HepG2 (cell line): ENCODE measurements around the gene FSTL1. TPM values are rescaled to one million over a fixed set of nuclear protein-coding genes. Genes with fewer than 3 reads are reported as not detected.
A peak's percentile ranks its signal among the peaks of the same experiment; 100 is the strongest.

ENCODE experiments used
- AHDC1 ChIP-seq: sonication (generic); formaldehyde crosslinking; IDR thresholded peaks from 2 replicates; pipeline ENCODE4 v1.5.1; 2020; ENCODE audit warnings: mild to moderate bottlenecking, missing genetic modification reagents, borderline replicate concordance
- ATAD3A ChIP-seq: sonication (generic); formaldehyde crosslinking; IDR thresholded peaks from 2 replicates; pipeline ENCODE4 v1.4.0; 2020; ENCODE audit warnings: missing genetic modification reagents
- FLYWCH1 ChIP-seq: sonication (generic); formaldehyde crosslinking; IDR thresholded peaks from 2 replicates; pipeline ENCODE4 v1.8.1; 2023; ENCODE audit warnings: mild to moderate bottlenecking, missing genetic modification reagents
- HIC2 ChIP-seq: sonication (generic); formaldehyde crosslinking; IDR thresholded peaks from 2 replicates; pipeline ENCODE4 v1.9.0; 2022; ENCODE audit warnings: low read depth, missing genetic modification reagents
- IRF1 ChIP-seq: sonication (generic); formaldehyde crosslinking; IDR thresholded peaks from 2 replicates; pipeline ENCODE4 v1.4.0; 2020; ENCODE audit warnings: low read depth, mild to moderate bottlenecking, missing genetic modification reagents
- KDM4B ChIP-seq: sonication (generic); formaldehyde crosslinking; IDR thresholded peaks from 2 replicates; pipeline ENCODE4 v1.4.0; 2020; ENCODE audit warnings: missing genetic modification reagents
- NONO ChIP-seq, 2 experiments: fragments of 450-650 bp in 1 of 2; sonication (generic) in 1 of 2; formaldehyde crosslinking in 1 of 2; IDR thresholded peaks in 1 of 2; conservative IDR thresholded peaks in 1 of 2; 2 replicates each; pipeline versions ENCODE4 v1.6.1 to v1.8.0; 2017 to 2022; ENCODE audit warnings: mild to moderate bottlenecking in 1 of 2, missing genetic modification reagents in 1 of 2, moderate library complexity in 1 of 2
- RBM22 ChIP-seq: fragments of 200-400 bp; formaldehyde crosslinking; optimal IDR thresholded peaks from 2 replicates; pipeline ENCODE3; 2017; ENCODE audit warnings: mild to moderate bottlenecking, low read length, moderate library complexity
- TIGD3 ChIP-seq: sonication (generic); formaldehyde crosslinking; IDR thresholded peaks from 2 replicates; pipeline ENCODE4 v1.5.1; 2020; ENCODE audit warnings: mild to moderate bottlenecking, missing genetic modification reagents, borderline replicate concordance
- ZMAT3 ChIP-seq: sonication (generic); formaldehyde crosslinking; conservative IDR thresholded peaks from 2 replicates; pipeline ENCODE4 v1.7.0; 2021; ENCODE audit warnings: missing genetic modification reagents
- ZNF224 ChIP-seq: sonication (generic); formaldehyde crosslinking; IDR thresholded peaks from 2 replicates; pipeline ENCODE4 v1.5.0; 2020; ENCODE audit warnings: mild to moderate bottlenecking, missing genetic modification reagents
- ZNF414 ChIP-seq: sonication (generic); formaldehyde crosslinking; IDR thresholded peaks from 2 replicates; pipeline ENCODE4 v1.5.0; 2020; ENCODE audit warnings: missing genetic modification reagents
- ZNF460 ChIP-seq: sonication (generic); formaldehyde crosslinking; IDR thresholded peaks from 2 replicates; pipeline ENCODE4 v1.5.1; 2020; ENCODE audit warnings: missing genetic modification reagents, mild to moderate bottlenecking, borderline replicate concordance
- ZNF563 ChIP-seq: sonication (generic); formaldehyde crosslinking; IDR thresholded peaks from 2 replicates; pipeline ENCODE4 v1.8.0; 2022; ENCODE audit warnings: mild to moderate bottlenecking, moderate library complexity, missing genetic modification reagents
- ZNF660 ChIP-seq: sonication (generic); formaldehyde crosslinking; IDR thresholded peaks from 2 replicates; pipeline ENCODE4 v1.5.1; 2020; ENCODE audit warnings: mild to moderate bottlenecking, low read depth, missing genetic modification reagents, borderline replicate concordance
- polyA plus RNA-seq, 8 experiments: library from polyadenylated mRNA; depleted of rRNA in 3 of 8; stranded (reverse) in 7 of 8; unstranded in 1 of 8; fragments of >200 nt; fragmentation: Illumina TruSeq in 4 of 8; extraction: Trizol in 4 of 8; gene quantifications; 2 replicates each; pipeline versions ENCODE4 v1.2.1 to v1.2.3, GENCODE V29; 2011 to 2016; ENCODE audit warnings: low read depth in 4 of 8, missing spikeins in 1 of 8, mixed read lengths in 1 of 8; ENCODE audit not compliant: insufficient read depth in 1 of 8
- total RNA-seq, 5 experiments: library from RNA; depleted of rRNA; stranded (reverse); fragments of >200 nt; fragmentation: Illumina TruSeq; extraction: Trizol; gene quantifications; 2 replicates each; pipeline ENCODE4 v1.2.3, GENCODE V29; 2016; ENCODE audit warnings: low read depth in 1 of 5

FSTL1 gene
- total and polyA plus RNA-seq, 2 of the 13 experiments (the other 11 are each of a cell fraction or from before 2014, with no cell fraction given), result 0.07 to 0.29 TPM

- TF ChIP-seq ZNF660 (CRISPR knock-in tag) (no peak), ATAD3A (CRISPR knock-in tag) (no peak), HIC2 (CRISPR knock-in tag) (no peak; the same call in 1 of the 2 replicates), ZNF224 (CRISPR knock-in tag) (no peak; the same call in 1 of the 2 replicates), NONO (IDR thresholded peaks at IDR 0.05) (no peak), NONO (CRISPR knock-in tag; conservative IDR thresholded peaks at IDR 0.05) (peak; percentile 93), ZMAT3 (CRISPR knock-in tag) (peak; percentile 94; the same call in 1 of the 2 replicates), KDM4B (CRISPR knock-in tag) (peak; percentile 48; the same call in 1 of the 2 replicates), ZNF563 (peak; percentile 68), AHDC1 (CRISPR knock-in tag) (no peak), TIGD3 (CRISPR knock-in tag) (no peak), ZNF460 (CRISPR knock-in tag) (no peak), ZNF414 (CRISPR knock-in tag) (0 out of 2 replicates have a peak, but pooled peaks have one; percentile 44), RBM22 (no peak), FLYWCH1 (CRISPR knock-in tag) (0 out of 2 replicates have a peak, but pooled peaks have one; percentile 60), IRF1 (CRISPR knock-in tag) (no peak; the same call in 1 of the 2 replicates)
Observed at GRCh38 chr3:120348991-120349854, 101.6 kb downstream of the FSTL1 start, which contains the start of gene LRRC58 (continued).
